GM12878 (cell line): Measurements from ENCODE around the gene SIX5. TPM values are rescaled to one million over a fixed set of nuclear protein-coding genes. Genes with fewer than 3 reads are reported as not detected.

Experiments used
- ATAC-seq: fragments of 200-7000 bp; cut with Tn5 transposase; 3 replicates; pipeline ENCODE4 v1.9.1; 2020; ENCODE audit warnings: mild to moderate bottlenecking, moderate library complexity
- BruUV-seq: library from RNA; stranded (reverse); fragments of 400-500 nt; replicated peaks from 2 replicates; lab custom pipeline; 2021; lab: Mats Ljungman, UMichigan
- CTCF ChIA-PET: fragments of 300-600 bp; sonication (Branson Sonifier 250); formaldehyde crosslinking; extraction: SDS; loops from one replicate; lab custom pipeline; 2021; ENCODE audit warnings: inconsistent platforms; lab: Yijun Ruan, JAX
- POLR2A ChIA-PET: fragments of 350-600 bp; formaldehyde crosslinking; extraction: SDS; loops from one replicate; lab custom pipeline; 2021; ENCODE audit warnings: inconsistent platforms; lab: Charles Lee
- RAD21 ChIA-PET: fragments of 300-600 bp; sonication (Branson Sonifier 250); formaldehyde crosslinking; loops from one replicate; lab custom pipeline; 2023; ENCODE audit warnings: antibody characterized with exemption; ENCODE audit not compliant: unreplicated experiment; lab: Charles Lee
- SMC1A ChIA-PET: fragments of 300-600 bp; sonication (Branson Sonifier 250); formaldehyde crosslinking; loops from one replicate; lab custom pipeline; 2023; ENCODE audit not compliant: unreplicated experiment, uncharacterized antibody; lab: Charles Lee
- DNase-seq: peaks from one replicate; pipeline ENCODE4 v3.0.0-alpha.2; 2011; ENCODE audit warnings: low read depth, low spot score
- FAIRE-seq: peaks from 3 replicates; lab custom pipeline; 2011; peaks lifted over from hg19 to GRCh38; lab: Jason Lieb, UNC
- H2AFZ ChIP-seq: 2 replicates; pipeline ENCODE4 v1.6.0; 2011; ENCODE audit warnings: low read depth, low read length, control low read depth; ENCODE audit not compliant: control insufficient read depth
- H3K27ac ChIP-seq: 2 replicates; pipeline ENCODE4 v1.5.1; 2011; ENCODE audit warnings: control low read depth; ENCODE audit not compliant: control insufficient read depth, insufficient read depth
- H3K27me3 ChIP-seq, 2 experiments: replicated peaks in 1 of 2; 2 replicates each; pipeline versions ENCODE4 v1.6.0 to v1.6.1; 2011; ENCODE audit warnings: low read length in 1 of 2; ENCODE audit not compliant: control insufficient read depth in 2 of 2, insufficient read depth in 2 of 2
- H3K36me3 ChIP-seq, 2 experiments: 2 replicates each; pipeline ENCODE4 v1.5.1; 2011; ENCODE audit warnings: low read length in 1 of 2; ENCODE audit not compliant: control insufficient read depth in 2 of 2, insufficient read depth in 2 of 2
- H3K4me1 ChIP-seq: 2 replicates; pipeline ENCODE4 v1.6.1; 2011; ENCODE audit warnings: mild to moderate bottlenecking, low read length, moderate library complexity, mixed read lengths; ENCODE audit not compliant: control insufficient read depth, insufficient read depth
- H3K4me2 ChIP-seq: 2 replicates; pipeline ENCODE4 v1.6.0; 2011; ENCODE audit warnings: control low read depth; ENCODE audit not compliant: control insufficient read depth, insufficient read depth
- H3K4me3 ChIP-seq: fragments of 200-600 bp; sonication (generic); 2 replicates; pipeline ENCODE4 v1.5.1; 2016
- H3K79me2 ChIP-seq: 2 replicates; pipeline ENCODE4 v1.6.0; 2011; ENCODE audit warnings: low read length; ENCODE audit not compliant: control insufficient read depth, insufficient read depth
- H3K9ac ChIP-seq: 2 replicates; pipeline ENCODE4 v1.8.0; 2011; ENCODE audit warnings: low read length, control low read depth, mixed read lengths; ENCODE audit not compliant: control insufficient read depth, insufficient read depth
- H3K9me3 ChIP-seq: replicated peaks from 3 replicates; pipeline ENCODE4 v1.5.1; 2011; ENCODE audit warnings: mild to moderate bottlenecking, low read length; ENCODE audit not compliant: control insufficient read depth, insufficient read depth
- H4K20me1 ChIP-seq: 2 replicates; pipeline ENCODE4 v1.6.0; 2011; ENCODE audit not compliant: control insufficient read depth, insufficient read depth
- BACH1 ChIP-seq: fragments of 450-650 bp; IDR thresholded peaks from 2 replicates; pipeline ENCODE4 v1.6.1; 2017; ENCODE audit warnings: mild to moderate bottlenecking, borderline replicate concordance
- EP300 ChIP-seq, 2 experiments: fragments of 150-350 bp in 1 of 2; IDR thresholded peaks; 2 replicates each; pipeline ENCODE4 v1.6.1; 2011 to 2012; ENCODE audit warnings: low read depth in 2 of 2, low read length in 2 of 2, borderline replicate concordance in 1 of 2, improper control_type of control experiment in 1 of 2, inconsistent platforms in 1 of 2; ENCODE audit not compliant: control insufficient read depth in 1 of 2
- KDM1A ChIP-seq: fragments of 200-600 bp; sonication (generic); IDR thresholded peaks from 2 replicates; pipeline ENCODE4 v1.6.1; 2016; ENCODE audit warnings: borderline replicate concordance
- MTA2 ChIP-seq: fragments of 450-650 bp; IDR thresholded peaks from 2 replicates; pipeline ENCODE4 v1.6.1; 2016; ENCODE audit warnings: low read depth, mild to moderate bottlenecking, moderate library complexity
- NFYA ChIP-seq: IDR thresholded peaks from 2 replicates; pipeline ENCODE4 v1.6.1; 2011; ENCODE audit warnings: low read depth, mild to moderate bottlenecking, low read length, improper control_type of control experiment, borderline replicate concordance
- TAF1 ChIP-seq: IDR thresholded peaks from 2 replicates; pipeline ENCODE4 v1.6.1; 2011; ENCODE audit warnings: mild to moderate bottlenecking, low read depth, low read length, borderline replicate concordance
- YY1 ChIP-seq: IDR thresholded peaks from 2 replicates; pipeline ENCODE4 v1.6.1; 2011; ENCODE audit warnings: low read depth, mild to moderate bottlenecking, low read length
- WGBS: methylation state at CpG from one replicate; pipeline ENCODE4 v1.1.6; 2016; ENCODE audit warnings: low lambda C conversion rate; ENCODE audit not compliant: insufficient replicate concordance, insufficient coverage; ENCODE audit errors: missing lambda C conversion rate; 5-methylcytosine and 5-hydroxymethylcytosine counted together
- in situ Hi-C: fragments of 300-500 bp; cut with MboI; formaldehyde crosslinking; loops from 9 replicates; pipeline ENCODE4 v1.14.3; 2018; ENCODE audit warnings: mixed read lengths
- intact Hi-C: fragments of 100-400 bp; cut with micrococcal nuclease; formaldehyde crosslinking; loops from one replicate; pipeline ENCODE4 v1.14.2; 2022; ENCODE audit not compliant: unreplicated experiment
- polyA plus RNA-seq, 11 experiments: library from polyadenylated mRNA; depleted of rRNA in 4 of 11; unstranded in 6 of 11; stranded (reverse) in 5 of 11; fragments of >200 nt; fragmentation: Nextera tagmentation in 4 of 11; fragmentation: Illumina TruSeq in 1 of 11; extraction: Ambion mirVana in 4 of 11; extraction: Trizol in 1 of 11; gene quantifications; 1 replicate in 1 of 11; 2 replicates in 10 of 11; pipeline versions ENCODE4 v1.2.1 to v1.2.3, GENCODE V29; 2011 to 2016; ENCODE audit warnings: inconsistent platforms in 2 of 11, missing spikeins in 2 of 11, low read depth in 1 of 11
- total RNA-seq, 4 experiments: library from RNA; depleted of rRNA in 3 of 4; stranded (reverse); fragments of >200 nt in 3 of 4; fragmentation: Illumina TruSeq in 1 of 4; extraction: Trizol in 1 of 4; gene quantifications; 2 replicates each; pipeline versions ENCODE4 v1.2.1 to v1.2.3, GENCODE V29; 2013 to 2021
- TF ChIP-seq, protein P1 (sequence below): IDR thresholded peaks from 2 replicates; pipeline ENCODE4 v1.6.1; 2012; ENCODE audit warnings: low read depth, low read length, improper control_type of control experiment
- TF ChIP-seq, protein P2 (sequence below): fragments of 450-650 bp; conservative IDR thresholded peaks from 2 replicates; pipeline ENCODE4 v1.6.1; 2017; ENCODE audit warnings: mild to moderate bottlenecking, moderate library complexity

Gene SIX5
- total and polyA plus RNA-seq, 10 of the 15 experiments (the other 5 are each of a cell fraction or from before 2014, with no cell fraction given), result 1.9 to 10.5 (median 3.0) TPM; not detected in 2

DNA sequence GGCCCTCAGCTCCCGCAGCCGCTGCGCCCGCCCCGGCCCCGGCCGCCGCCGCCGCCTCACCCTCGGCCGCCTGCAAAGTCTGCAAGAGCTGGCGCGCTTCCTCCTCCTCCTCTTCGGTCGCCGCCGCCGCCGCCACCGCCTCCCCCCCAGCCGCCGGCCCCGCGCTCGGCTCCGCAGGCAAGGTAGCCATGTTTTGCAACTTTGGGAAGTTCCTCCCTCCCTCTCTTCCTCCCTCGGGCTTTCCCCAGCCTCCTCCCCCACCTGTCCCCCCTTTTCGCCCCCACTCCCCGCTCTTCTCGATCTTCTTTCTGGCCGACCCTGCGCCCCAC, 433 bp downstream of the SIX5 start:
- ChIA-PET RAD21 (interaction anchor here (1.0 to 3.6 kb wide), 18 partner anchors 23 to 364 kb away, joined by 3 to 63 read pairs (median 8); partner anchors contain the start of genes DMWD, FBXO46, FOXA3 and IRF2BP1), POLR2A (interaction anchor here (0.6 to 3.3 kb wide), 21 partner anchors 10 to 708 kb away, joined by 3 to 28 read pairs (median 5); partner anchors contain the start of genes CCDC61, DMWD, FBXO46 and IRF2BP1), CTCF (interaction anchor here (0.5 to 4.5 kb wide), 22 partner anchors 8 to 283 kb away, joined by 3 to 110 read pairs (median 7); partner anchors contain the start of genes DMWD, FBXO46, QPCTL and SNRPD2), SMC1A (interaction anchor here (1.2 to 3.2 kb wide), 7 partner anchors 10 to 114 kb away, joined by 3 to 17 read pairs (median 7); partner anchors contain the start of genes DMWD, FBXO46 and SYMPK)
- peaks cover 4% of the 10 kb centered on the region for H3K4me1 ChIP-seq
- WGBS, result 8% methylated on average over 10 of the region's 33 CpGs
- H2AFZ ChIP-seq, result peak overlapping the region; percentile 86
- peak; percentile 52 for FAIRE-seq
- no peaks in the 10 kb centered on the region; the same call in 1 of the 2 replicates for H3K79me2 ChIP-seq
- peak overlapping the region; percentile 98 for H3K4me3 ChIP-seq
- H3K9ac ChIP-seq, result peak overlapping the region; percentile 75
- H3K4me2 ChIP-seq, result peak overlapping the region; percentile 77
- H4K20me1 ChIP-seq, result no peaks in the 10 kb centered on the region
- no peaks in the 10 kb centered on the region for H3K36me3 ChIP-seq
- H3K27ac ChIP-seq, result peak overlapping the region; percentile 80
- H3K27me3 ChIP-seq, result no peaks in the 10 kb centered on the region
- no peak for DNase-seq
- intact Hi-C loops (loop anchor here (2.0 to 5.0 kb wide), 3 partner anchors 24 to 76 kb away; partner anchors contain the start of genes DMWD, FBXO46, MEIOSIN and QPCTL), in situ Hi-C loops (no loop called here)
- H3K9me3 ChIP-seq, result no peaks in the 10 kb centered on the region
- peak; percentile 6 for ATAC-seq
- BruUV-seq, result no TSS peak
- TF ChIP-seq MTA2 (no peak), EP300 (IDR thresholded peaks at IDR 0.05; ENCODE audit: borderline replicate concordance in 1 of 2, control insufficient read depth in 1 of 2, low read depth in 2 of 2, low read length in 2 of 2) (no peak), BACH1 (peak; percentile 6; the same call in 1 of the 2 replicates), TAF1 (no peak), NFYA (no peak), KDM1A (no peak), YY1 (peak; percentile 84)
- TF ChIP-seq, protein P1, sequence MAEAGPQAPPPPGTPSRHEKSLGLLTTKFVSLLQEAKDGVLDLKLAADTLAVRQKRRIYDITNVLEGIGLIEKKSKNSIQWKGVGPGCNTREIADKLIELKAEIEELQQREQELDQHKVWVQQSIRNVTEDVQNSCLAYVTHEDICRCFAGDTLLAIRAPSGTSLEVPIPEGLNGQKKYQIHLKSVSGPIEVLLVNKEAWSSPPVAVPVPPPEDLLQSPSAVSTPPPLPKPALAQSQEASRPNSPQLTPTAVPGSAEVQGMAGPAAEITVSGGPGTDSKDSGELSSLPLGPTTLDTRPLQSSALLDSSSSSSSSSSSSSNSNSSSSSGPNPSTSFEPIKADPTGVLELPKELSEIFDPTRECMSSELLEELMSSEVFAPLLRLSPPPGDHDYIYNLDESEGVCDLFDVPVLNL, result no peak
- TF ChIP-seq, protein P2, sequence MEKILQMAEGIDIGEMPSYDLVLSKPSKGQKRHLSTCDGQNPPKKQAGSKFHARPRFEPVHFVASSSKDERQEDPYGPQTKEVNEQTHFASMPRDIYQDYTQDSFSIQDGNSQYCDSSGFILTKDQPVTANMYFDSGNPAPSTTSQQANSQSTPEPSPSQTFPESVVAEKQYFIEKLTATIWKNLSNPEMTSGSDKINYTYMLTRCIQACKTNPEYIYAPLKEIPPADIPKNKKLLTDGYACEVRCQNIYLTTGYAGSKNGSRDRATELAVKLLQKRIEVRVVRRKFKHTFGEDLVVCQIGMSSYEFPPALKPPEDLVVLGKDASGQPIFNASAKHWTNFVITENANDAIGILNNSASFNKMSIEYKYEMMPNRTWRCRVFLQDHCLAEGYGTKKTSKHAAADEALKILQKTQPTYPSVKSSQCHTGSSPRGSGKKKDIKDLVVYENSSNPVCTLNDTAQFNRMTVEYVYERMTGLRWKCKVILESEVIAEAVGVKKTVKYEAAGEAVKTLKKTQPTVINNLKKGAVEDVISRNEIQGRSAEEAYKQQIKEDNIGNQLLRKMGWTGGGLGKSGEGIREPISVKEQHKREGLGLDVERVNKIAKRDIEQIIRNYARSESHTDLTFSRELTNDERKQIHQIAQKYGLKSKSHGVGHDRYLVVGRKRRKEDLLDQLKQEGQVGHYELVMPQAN, result 0 out of 2 replicates have a peak, but pooled peaks have one; percentile 8
